Loucy (cell line): ENCODE results near the gene COL23A1.

Experiments
- H2AFZ ChIP-seq: fragments of 200-600 bp; sonication (generic); 2 replicates; pipeline ENCODE4 v1.6.0; 2016; ENCODE audit warnings: antibody characterized with exemption, mild to moderate bottlenecking, low read length, moderate library complexity
- H3F3A ChIP-seq: fragments of 200-600 bp; 2 replicates; pipeline ENCODE4 v1.6.0; 2016; ENCODE audit warnings: antibody characterized with exemption, low read depth, mild to moderate bottlenecking
- H3K27me3 ChIP-seq: fragments of 200-600 bp; sonication (generic); 2 replicates; pipeline ENCODE4 v1.6.1; 2014; ENCODE audit warnings: low read length, mild to moderate bottlenecking; ENCODE audit not compliant: insufficient read depth, poor library complexity, severe bottlenecking
- H3K36me3 ChIP-seq: fragments of 200-600 bp; sonication (generic); 2 replicates; pipeline ENCODE4 v1.6.1; 2016; ENCODE audit warnings: low read length; ENCODE audit not compliant: insufficient read depth
- H3K4me1 ChIP-seq: fragments of 200-600 bp; sonication (generic); 2 replicates; pipeline ENCODE4 v1.5.1; 2014; ENCODE audit warnings: low read length, mild to moderate bottlenecking; ENCODE audit not compliant: insufficient read depth, poor library complexity, severe bottlenecking
- H3K4me2 ChIP-seq: fragments of 200-600 bp; sonication (generic); 2 replicates; pipeline ENCODE4 v1.6.0; 2014; ENCODE audit warnings: antibody characterized with exemption, low read length, low read depth, mild to moderate bottlenecking; ENCODE audit not compliant: poor library complexity, severe bottlenecking
- H3K4me3 ChIP-seq: fragments of 200-600 bp; sonication (generic); 2 replicates; pipeline ENCODE4 v1.5.1; 2014; ENCODE audit warnings: low read length, mild to moderate bottlenecking, mixed read lengths; ENCODE audit not compliant: poor library complexity, severe bottlenecking
- H3K79me2 ChIP-seq: fragments of 200-600 bp; sonication (generic); 2 replicates; pipeline ENCODE4 v1.6.1; 2014; ENCODE audit warnings: low read length; ENCODE audit not compliant: insufficient read depth
- H3K9ac ChIP-seq: fragments of 200-600 bp; sonication (generic); 2 replicates; pipeline ENCODE4 v1.6.0; 2014; ENCODE audit warnings: mild to moderate bottlenecking, low read depth, low read length, moderate library complexity; ENCODE audit not compliant: poor library complexity, severe bottlenecking
- H3K9me2 ChIP-seq: fragments of 200-600 bp; sonication (generic); replicated peaks from 2 replicates; pipeline ENCODE4 v1.6.1; 2016; ENCODE audit warnings: low read depth, low read length, mixed read lengths
- H3K9me3 ChIP-seq: fragments of 200-600 bp; sonication (generic); 2 replicates; pipeline ENCODE4 v1.6.1; 2014; ENCODE audit warnings: mild to moderate bottlenecking, antibody characterized with exemption, low read length, low read depth; ENCODE audit not compliant: insufficient read depth
- H4K20me1 ChIP-seq: fragments of 200-600 bp; sonication (generic); 2 replicates; pipeline ENCODE4 v1.6.0; 2014; ENCODE audit warnings: antibody characterized with exemption, low read length, mild to moderate bottlenecking; ENCODE audit not compliant: insufficient read depth, poor library complexity, severe bottlenecking
- EZH2phosphoT487 ChIP-seq: fragments of 200-600 bp; IDR thresholded peaks from 2 replicates; pipeline ENCODE4 v1.6.1; 2018; ENCODE audit warnings: antibody characterized with exemption, mild to moderate bottlenecking, moderate library complexity, borderline replicate concordance
- TF ChIP-seq, protein P1 (sequence below): fragments of 200-600 bp; sonication (generic); conservative IDR thresholded peaks from 2 replicates; pipeline ENCODE4 v1.5.1; 2014; ENCODE audit warnings: mild to moderate bottlenecking, antibody characterized with exemption, low read length

The COL23A1 gene

DNA sequence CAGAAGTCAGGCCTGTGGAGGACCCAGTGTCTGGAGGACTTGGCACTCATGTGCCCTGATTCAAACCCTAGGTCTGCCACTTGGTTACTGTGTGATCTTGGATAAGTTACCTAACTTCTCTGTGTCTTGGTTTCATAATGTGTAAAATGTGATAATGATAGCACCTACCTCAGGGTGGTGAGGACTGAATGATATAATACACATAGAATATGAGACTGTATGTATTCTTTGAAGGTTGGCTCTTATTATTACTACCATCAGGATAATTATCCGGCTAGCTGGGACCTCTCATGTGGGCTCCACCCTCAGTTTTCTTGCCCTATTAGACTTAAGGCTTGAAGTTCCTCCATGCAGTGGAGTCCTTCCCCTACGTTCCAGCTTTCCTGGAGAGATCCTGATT lies 172.2 kb downstream of the COL23A1 start:
- H3K4me2 ChIP-seq, result no peak overlapping the region
- H3K4me3 ChIP-seq, result no peak overlapping the region
- H3K9ac ChIP-seq, result no peak overlapping the region
- H4K20me1 ChIP-seq, result no peaks in the 10 kb centered on the region
- H3K4me1 ChIP-seq, result no peaks in the 10 kb centered on the region
- H2AFZ ChIP-seq, result no peak overlapping the region
- H3K27me3 ChIP-seq, result no peaks in the 10 kb centered on the region
- no peaks in the 10 kb centered on the region for H3F3A ChIP-seq
- H3K9me3 ChIP-seq, result no peaks in the 10 kb centered on the region
- H3K36me3 ChIP-seq, result no peaks in the 10 kb centered on the region
- no peaks in the 10 kb centered on the region for H3K79me2 ChIP-seq
- no peaks in the 10 kb centered on the region for H3K9me2 ChIP-seq
- TF ChIP-seq EZH2phosphoT487, result no peak
- TF ChIP-seq, protein P1, sequence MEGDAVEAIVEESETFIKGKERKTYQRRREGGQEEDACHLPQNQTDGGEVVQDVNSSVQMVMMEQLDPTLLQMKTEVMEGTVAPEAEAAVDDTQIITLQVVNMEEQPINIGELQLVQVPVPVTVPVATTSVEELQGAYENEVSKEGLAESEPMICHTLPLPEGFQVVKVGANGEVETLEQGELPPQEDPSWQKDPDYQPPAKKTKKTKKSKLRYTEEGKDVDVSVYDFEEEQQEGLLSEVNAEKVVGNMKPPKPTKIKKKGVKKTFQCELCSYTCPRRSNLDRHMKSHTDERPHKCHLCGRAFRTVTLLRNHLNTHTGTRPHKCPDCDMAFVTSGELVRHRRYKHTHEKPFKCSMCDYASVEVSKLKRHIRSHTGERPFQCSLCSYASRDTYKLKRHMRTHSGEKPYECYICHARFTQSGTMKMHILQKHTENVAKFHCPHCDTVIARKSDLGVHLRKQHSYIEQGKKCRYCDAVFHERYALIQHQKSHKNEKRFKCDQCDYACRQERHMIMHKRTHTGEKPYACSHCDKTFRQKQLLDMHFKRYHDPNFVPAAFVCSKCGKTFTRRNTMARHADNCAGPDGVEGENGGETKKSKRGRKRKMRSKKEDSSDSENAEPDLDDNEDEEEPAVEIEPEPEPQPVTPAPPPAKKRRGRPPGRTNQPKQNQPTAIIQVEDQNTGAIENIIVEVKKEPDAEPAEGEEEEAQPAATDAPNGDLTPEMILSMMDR, result no peak

DNA sequence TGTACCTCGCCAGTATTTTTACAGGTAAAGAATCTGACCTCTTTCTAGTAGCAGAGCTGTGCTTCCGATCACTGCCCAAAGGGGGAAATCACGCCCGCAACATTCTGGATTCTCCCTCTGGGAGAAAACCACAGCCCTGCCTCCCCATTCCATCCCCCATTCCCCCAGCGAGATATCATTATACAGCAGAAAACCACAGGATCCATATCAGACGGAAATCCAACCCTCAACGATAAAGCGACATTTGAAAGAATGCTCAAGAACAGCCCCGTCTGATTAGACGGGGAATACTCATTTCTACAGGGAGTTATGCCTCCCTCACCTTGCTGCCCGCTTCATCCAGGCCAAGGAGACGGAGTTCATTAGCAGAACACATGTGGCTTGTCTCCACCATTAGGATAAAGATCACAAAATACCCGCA lies 172.8 kb downstream of the COL23A1 start:
- Histone ChIP-seq H3K27me3 (no peaks in the 10 kb centered on the region), H3K9ac (no peak overlapping the region), H3K36me3 (no peaks in the 10 kb centered on the region), H3K79me2 (no peaks in the 10 kb centered on the region), H3K9me2 (no peaks in the 10 kb centered on the region), H3F3A (no peaks in the 10 kb centered on the region), H3K4me1 (no peaks in the 10 kb centered on the region), H2AFZ (no peak overlapping the region), H3K4me2 (no peak overlapping the region), H3K9me3 (no peaks in the 10 kb centered on the region), H4K20me1 (no peaks in the 10 kb centered on the region), H3K4me3 (no peak overlapping the region)
- TF ChIP-seq EZH2phosphoT487, result no peak

DNA sequence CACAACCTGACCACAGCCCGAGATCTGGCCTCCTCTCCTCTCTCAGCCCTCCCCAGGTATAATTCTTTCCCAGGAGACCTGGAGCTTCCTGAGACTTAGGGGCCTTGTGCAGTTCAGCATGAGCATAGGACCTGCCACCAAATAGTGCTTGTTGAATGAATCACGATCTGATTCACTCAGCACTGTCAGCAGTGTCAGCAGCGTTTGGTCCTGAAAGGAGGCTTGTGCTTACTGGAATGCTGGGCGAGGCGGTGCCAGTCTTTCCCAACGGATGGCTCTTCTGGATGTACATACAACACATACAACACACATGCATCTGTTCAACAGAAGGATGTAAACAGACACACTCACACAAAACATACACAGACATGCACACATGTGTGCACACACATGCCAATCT lies 173.3 kb downstream of the COL23A1 start:
- H3K27me3 ChIP-seq, result no peaks in the 10 kb centered on the region
- no peaks in the 10 kb centered on the region for H3F3A ChIP-seq
- H3K4me2 ChIP-seq, result no peak overlapping the region
- H3K4me1 ChIP-seq, result no peaks in the 10 kb centered on the region
- H3K79me2 ChIP-seq, result no peaks in the 10 kb centered on the region
- H3K9me3 ChIP-seq, result no peaks in the 10 kb centered on the region
- H2AFZ ChIP-seq, result no peak overlapping the region
- H3K36me3 ChIP-seq, result no peaks in the 10 kb centered on the region
- TF ChIP-seq, protein P1, result no peak
- no peak for TF ChIP-seq EZH2phosphoT487
- H3K4me3 ChIP-seq, result no peak overlapping the region
- H3K9me2 ChIP-seq, result no peaks in the 10 kb centered on the region
- no peaks in the 10 kb centered on the region for H4K20me1 ChIP-seq
- no peak overlapping the region for H3K9ac ChIP-seq

DNA sequence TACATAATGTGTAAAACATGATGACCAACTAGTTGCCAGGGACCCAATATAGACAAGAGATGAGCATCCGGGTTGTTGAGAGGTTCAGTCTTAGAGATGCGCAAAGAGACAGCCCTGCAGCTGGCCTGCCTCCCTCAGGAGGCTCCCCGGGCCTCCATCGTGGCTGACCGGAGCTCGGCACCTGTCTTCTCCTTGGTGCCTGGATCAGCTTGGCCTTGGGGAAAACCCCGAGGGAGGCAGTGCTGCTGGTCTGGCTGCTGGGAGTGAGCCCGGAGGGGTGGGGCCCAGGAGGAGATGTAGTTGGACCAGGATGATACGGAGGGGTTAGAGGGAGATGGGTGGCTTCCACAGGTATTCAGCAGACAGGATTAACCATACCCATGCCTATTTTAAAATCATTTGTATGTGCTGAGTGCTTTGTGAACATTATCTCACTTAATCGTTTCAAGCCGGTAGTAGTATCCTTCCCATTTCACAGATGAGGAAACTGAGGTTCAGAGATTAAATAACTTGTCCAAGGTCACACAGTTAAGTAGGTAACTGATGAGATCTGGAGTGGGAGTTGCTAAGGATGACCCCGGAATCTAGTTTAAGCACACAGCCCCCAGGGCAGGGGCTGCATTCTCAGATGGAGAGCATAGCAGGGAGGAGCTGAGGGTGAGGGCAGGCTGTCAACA lies 173.8 kb downstream of the COL23A1 start:
- Histone ChIP-seq H4K20me1 (no peaks in the 10 kb centered on the region), H3K9me2 (no peaks in the 10 kb centered on the region), H3K4me2 (no peak overlapping the region), H3K36me3 (no peaks in the 10 kb centered on the region), H3K79me2 (no peaks in the 10 kb centered on the region), H3F3A (no peaks in the 10 kb centered on the region), H2AFZ (no peak overlapping the region), H3K4me1 (no peaks in the 10 kb centered on the region), H3K9ac (no peak overlapping the region), H3K9me3 (no peaks in the 10 kb centered on the region), H3K27me3 (no peaks in the 10 kb centered on the region), H3K4me3 (no peak overlapping the region)
- TF ChIP-seq EZH2phosphoT487, result no peak
- TF ChIP-seq, protein P1, result no peak
